Stomach smooth muscle (tissue), 2 donors: ENCODE results near the gene NOTO.

Experiments
- H3K27ac ChIP-seq: one replicate; pipeline ENCODE4 v1.7.0; 2013; ENCODE audit warnings: mild to moderate bottlenecking, low read length, inconsistent platforms
- H3K27me3 ChIP-seq, 2 donors: one replicate each; pipeline ENCODE4 v1.7.0; 2013; ENCODE audit warnings: low read length in 2 of 2; ENCODE audit not compliant: insufficient read depth in 2 of 2, control insufficient read depth in 1 of 2
- H3K36me3 ChIP-seq, 2 donors: one replicate each; pipeline ENCODE4 v1.7.0; 2013; ENCODE audit warnings: low read length in 2 of 2; ENCODE audit not compliant: control insufficient read depth in 2 of 2, insufficient read depth in 2 of 2
- H3K4me1 ChIP-seq: one replicate; pipeline ENCODE4 v1.7.0; 2013; ENCODE audit warnings: low read length; ENCODE audit not compliant: control insufficient read depth, insufficient read depth
- H3K4me3 ChIP-seq, 2 donors: one replicate each; pipeline ENCODE4 v1.7.0; 2013; ENCODE audit warnings: low read length in 2 of 2
- H3K9ac ChIP-seq, 2 donors: one replicate each; pipeline ENCODE4 v1.7.0; 2013; ENCODE audit warnings: low read length in 2 of 2, mild to moderate bottlenecking in 1 of 2
- H3K9me3 ChIP-seq, 2 donors: one replicate each; pipeline ENCODE4 v1.7.0; 2013; ENCODE audit warnings: low read length in 2 of 2; ENCODE audit not compliant: control insufficient read depth in 2 of 2
- donor health status: healthy.
- donor health status: Pancreatic carcinoma.

The NOTO gene

GRCh38 chr2:73252238-73253027, 50.1 kb downstream of the NOTO start:
- H3K27me3 ChIP-seq = no peaks in the 10 kb centered on the region
- no peaks in the 10 kb centered on the region for H3K9me3 ChIP-seq
- H3K9ac ChIP-seq = no peak overlapping the region
- H3K4me1 ChIP-seq = no peaks in the 10 kb centered on the region
- H3K4me3 ChIP-seq = no peak overlapping the region
- peaks cover 44 to 61% of the 10 kb centered on the region in 2 donors for H3K36me3 ChIP-seq
- no peak overlapping the region for H3K27ac ChIP-seq

- no peaks in the 10 kb centered on the region for H3K4me1 ChIP-seq
- H3K36me3 ChIP-seq = peaks cover 36 to 53% of the 10 kb centered on the region in 2 donors
- H3K27ac ChIP-seq = no peak overlapping the region
Observed at GRCh38 chr2:73253400-73253799, 51.0 kb downstream of the NOTO start.

GRCh38 chr2:73253901-73254300, 51.5 kb downstream of the NOTO start:
- H3K36me3 ChIP-seq = peaks cover 32 to 49% of the 10 kb centered on the region in 2 donors

More at GRCh38 chr2:73253400-73253799, 51.0 kb downstream of the NOTO start:
- H3K9ac ChIP-seq = no peak overlapping the region
- H3K9me3 ChIP-seq = no peaks in the 10 kb centered on the region
- no peaks in the 10 kb centered on the region for H3K27me3 ChIP-seq
- no peak overlapping the region for H3K4me3 ChIP-seq

GRCh38 chr2:73254343-73255006, 52.1 kb downstream of the NOTO start:
- Histone ChIP-seq H3K4me1 (no peaks in the 10 kb centered on the region), H3K9ac (no peak overlapping the region), H3K9me3 (no peaks in the 10 kb centered on the region), H3K36me3 (peaks cover 27 to 43% of the 10 kb centered on the region in 2 donors), H3K27me3 (no peaks in the 10 kb centered on the region), H3K27ac (no peak overlapping the region), H3K4me3 (no peak overlapping the region)

More at GRCh38 chr2:73253901-73254300, 51.5 kb downstream of the NOTO start:
- Histone ChIP-seq H3K27me3 (no peaks in the 10 kb centered on the region), H3K9ac (no peak overlapping the region), H3K4me1 (no peaks in the 10 kb centered on the region), H3K9me3 (no peaks in the 10 kb centered on the region), H3K27ac (no peak overlapping the region), H3K4me3 (no peak overlapping the region)

GRCh38 chr2:73255007-73255644, 52.8 kb downstream of the NOTO start:
- H3K9ac ChIP-seq = no peak overlapping the region
- H3K36me3 ChIP-seq = peaks cover 20 to 37% of the 10 kb centered on the region in 2 donors
- no peaks in the 10 kb centered on the region for H3K4me1 ChIP-seq
- no peak overlapping the region for H3K4me3 ChIP-seq
- H3K27me3 ChIP-seq = no peaks in the 10 kb centered on the region
- H3K9me3 ChIP-seq = no peaks in the 10 kb centered on the region
- no peak overlapping the region for H3K27ac ChIP-seq

GRCh38 chr2:73255907-73256617, 53.7 kb downstream of the NOTO start:
- Histone ChIP-seq H3K4me1 (no peaks in the 10 kb centered on the region), H3K9me3 (no peaks in the 10 kb centered on the region), H3K27me3 (no peaks in the 10 kb centered on the region), H3K27ac (no peak overlapping the region), H3K36me3 (peaks cover 15 to 27% of the 10 kb centered on the region in 2 donors), H3K4me3 (no peak overlapping the region), H3K9ac (no peak overlapping the region)

GRCh38 chr2:73256618-73256922, 54.2 kb downstream of the NOTO start:
- Histone ChIP-seq H3K4me3 (no peak overlapping the region), H3K27me3 (no peaks in the 10 kb centered on the region)

GRCh38 chr2:73257021-73257420, 54.6 kb downstream of the NOTO start:
- Histone ChIP-seq H3K4me3 (no peak overlapping the region), H3K9ac (no peak overlapping the region), H3K27me3 (no peaks in the 10 kb centered on the region), H3K36me3 (peaks cover 11 to 23% of the 10 kb centered on the region in 2 donors), H3K9me3 (no peaks in the 10 kb centered on the region), H3K27ac (no peak overlapping the region), H3K4me1 (no peaks in the 10 kb centered on the region)

More at GRCh38 chr2:73256618-73256922, 54.2 kb downstream of the NOTO start:
- H3K4me1 ChIP-seq = no peaks in the 10 kb centered on the region
- no peak overlapping the region for H3K9ac ChIP-seq
- H3K36me3 ChIP-seq = peaks cover 14 to 25% of the 10 kb centered on the region in 2 donors
- H3K27ac ChIP-seq = no peak overlapping the region
- no peaks in the 10 kb centered on the region for H3K9me3 ChIP-seq

GRCh38 chr2:73257425-73258125, 55.2 kb downstream of the NOTO start:
- Histone ChIP-seq H3K36me3 (peaks cover 7 to 21% of the 10 kb centered on the region in 2 donors), H3K4me3 (no peak overlapping the region), H3K27me3 (no peaks in the 10 kb centered on the region), H3K9ac (no peak overlapping the region), H3K27ac (no peak overlapping the region), H3K4me1 (no peaks in the 10 kb centered on the region), H3K9me3 (no peaks in the 10 kb centered on the region)
